OCI-M1 (cell line): Measurements from ENCODE around the gene NOL4L.
A peak's percentile ranks its signal among the peaks of the same experiment; 100 is the strongest.

Experiments used
- DNase-seq: peaks from one replicate; lab custom pipeline; 2025; lab: John Stamatoyannopoulos, UW

NOL4L gene

GRCh38 chr20:32585011-32585585 is at the start of gene NOL4L:
TSS of gene NOL4L (minus strand) at chr20:32585333. CDS start at chr20:32584890, 443 bp downstream.
- peak; percentile 68 for DNase-seq

- peak; percentile 94 for DNase-seq
Measured at GRCh38 chr20:32634041-32634805, 49.1 kb upstream of the NOL4L start.

DNA sequence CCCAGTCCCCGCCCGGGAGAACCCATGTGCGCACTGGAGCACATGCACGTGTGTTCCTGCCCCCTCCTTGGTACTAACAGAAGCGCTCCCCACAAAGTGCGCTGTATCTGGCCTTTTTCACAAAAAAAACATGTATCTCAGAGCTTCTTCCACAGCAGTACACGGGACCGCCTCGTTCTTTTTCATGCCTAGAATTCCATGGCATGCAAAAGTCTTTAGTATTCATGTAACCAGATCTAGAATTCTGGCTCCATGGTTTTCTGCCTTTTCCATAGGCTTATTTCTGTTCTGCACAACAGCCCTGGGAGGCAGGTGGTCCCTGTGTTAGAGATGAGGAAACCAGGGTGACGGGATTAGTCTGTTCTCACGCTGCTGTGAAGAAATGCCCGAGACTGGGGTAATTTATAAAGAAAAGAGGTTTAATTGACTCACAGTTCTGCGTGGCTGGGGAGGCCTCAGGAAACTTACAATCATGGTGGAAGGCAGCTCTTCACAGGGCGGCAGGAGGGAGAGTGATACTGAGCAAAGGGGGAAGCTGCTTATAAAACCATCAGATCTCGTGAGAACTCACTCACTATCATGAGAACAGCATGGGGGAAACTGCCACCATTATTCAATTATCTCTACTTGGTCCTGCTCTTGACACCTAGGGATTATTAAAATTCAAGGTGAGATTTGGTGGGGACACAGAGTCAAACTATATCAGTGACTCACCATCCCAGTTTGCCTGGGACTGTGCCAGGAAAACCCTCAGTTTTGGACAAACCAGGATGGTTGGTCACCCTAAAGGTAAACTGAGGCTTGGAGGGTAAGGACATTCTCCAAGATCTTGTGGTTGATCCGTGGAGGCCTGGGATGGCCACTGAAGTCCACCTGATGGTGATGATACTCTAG is 47.6 kb upstream of the NOL4L start:
- peak; percentile 90 for DNase-seq

- peak; percentile 51 for DNase-seq
Measured at GRCh38 chr20:32631933-32632460, 46.9 kb upstream of the NOL4L start.

GRCh38 chr20:32629813-32630212 is 44.7 kb upstream of the NOL4L start:
- no peak for DNase-seq

DNA sequence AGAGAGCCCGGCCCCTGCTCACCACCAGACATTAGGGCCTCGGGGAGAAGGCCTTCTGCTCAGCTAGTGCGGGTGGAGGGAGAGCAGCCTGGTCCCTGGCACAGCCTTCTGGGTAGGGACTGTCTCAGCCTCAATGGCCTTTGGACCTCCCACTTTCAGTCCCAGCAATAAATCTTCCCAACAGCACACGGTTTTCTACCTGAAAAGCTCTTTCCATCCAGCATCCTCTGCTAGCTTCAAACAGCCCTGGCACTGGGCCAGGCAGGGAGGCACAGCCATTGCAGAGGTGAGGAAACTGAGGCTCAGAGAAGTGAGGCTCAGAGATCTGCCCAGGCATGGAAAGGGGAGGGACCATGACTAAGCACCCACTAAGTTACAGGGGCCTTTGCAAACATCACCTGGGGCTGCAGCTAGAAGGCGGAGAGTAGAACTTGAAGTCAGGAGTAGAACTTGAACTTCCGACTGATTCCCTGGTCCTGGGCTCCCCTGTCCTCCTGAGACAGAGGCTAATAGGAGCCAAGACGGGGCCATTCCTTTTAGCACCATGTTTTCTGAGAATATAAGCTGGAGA is 43.9 kb upstream of the NOL4L start:
- DNase-seq = no peak

GRCh38 chr20:32626859-32627636 is 41.9 kb upstream of the NOL4L start:
- no peak for DNase-seq

DNA sequence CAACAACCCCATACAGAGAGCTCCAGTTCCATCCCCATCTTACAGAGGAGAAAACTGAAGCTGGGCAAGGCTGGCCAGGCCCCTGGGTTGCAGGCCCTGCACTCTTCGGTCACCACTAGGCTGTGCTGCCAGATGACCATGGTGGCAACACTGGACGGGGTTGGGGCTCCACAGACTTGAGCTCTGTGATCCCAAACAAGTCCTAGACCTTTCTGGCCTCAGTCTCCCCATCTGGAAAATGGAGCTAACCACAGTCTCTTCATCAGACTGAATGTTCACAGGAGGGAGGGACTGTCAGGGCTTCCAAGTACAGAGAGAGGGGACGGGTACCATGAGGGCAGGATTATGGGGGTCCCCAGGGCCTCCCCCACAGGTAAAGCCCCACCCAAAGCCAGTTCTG is 41.3 kb upstream of the NOL4L start:
- DNase-seq = no peak

DNA sequence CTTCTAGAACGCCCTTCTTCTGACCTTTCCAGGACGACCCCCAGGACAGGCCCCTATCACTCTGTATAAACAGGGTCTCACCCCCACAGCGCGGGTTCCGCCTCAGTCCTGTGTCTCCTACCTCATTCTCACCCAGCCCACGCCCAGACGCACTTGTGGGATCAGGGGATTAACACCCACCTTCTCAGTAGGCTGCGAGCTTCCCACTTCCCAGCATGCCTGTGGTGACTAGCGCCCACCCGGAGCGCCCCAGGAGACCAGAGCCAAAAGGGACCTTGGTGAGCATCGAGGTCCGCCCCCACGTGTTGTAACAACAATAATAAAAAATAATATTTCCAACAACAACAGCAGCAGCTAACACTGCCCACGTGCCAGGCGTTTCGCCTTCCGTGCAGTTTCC is 40.9 kb upstream of the NOL4L start:
- no peak for DNase-seq

DNA sequence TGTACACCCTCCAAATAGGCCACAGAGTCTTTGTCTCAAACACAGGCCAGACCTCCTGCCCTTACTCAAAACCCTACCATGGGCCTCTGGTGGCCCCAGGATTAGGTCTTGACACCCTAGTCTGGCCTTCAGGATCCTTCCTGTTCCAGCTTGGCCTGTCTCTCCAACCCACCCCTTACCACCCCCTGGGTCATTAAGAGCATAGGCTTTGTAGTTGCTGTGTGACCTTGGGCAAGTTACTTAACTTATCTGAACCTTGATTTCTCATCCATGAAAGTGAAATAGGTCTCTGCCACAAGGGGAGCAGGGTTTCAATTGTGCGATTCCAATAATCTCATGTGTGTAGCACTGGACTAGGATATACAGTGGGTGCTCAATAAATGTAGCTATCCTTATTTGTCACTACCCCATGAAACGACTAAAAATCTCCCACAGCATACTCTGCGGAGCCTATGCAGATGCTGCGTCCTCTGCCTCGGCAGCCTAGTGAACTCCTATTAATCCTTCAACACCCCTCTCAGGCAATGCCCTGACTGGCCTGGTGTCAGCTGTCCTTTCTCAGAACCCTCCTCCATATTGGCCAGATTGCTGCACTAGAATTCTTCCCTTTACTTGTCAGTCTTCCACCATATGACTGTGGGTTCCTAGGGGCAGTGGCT is 39.7 kb upstream of the NOL4L start:
- peak; percentile 31 for DNase-seq

DNA sequence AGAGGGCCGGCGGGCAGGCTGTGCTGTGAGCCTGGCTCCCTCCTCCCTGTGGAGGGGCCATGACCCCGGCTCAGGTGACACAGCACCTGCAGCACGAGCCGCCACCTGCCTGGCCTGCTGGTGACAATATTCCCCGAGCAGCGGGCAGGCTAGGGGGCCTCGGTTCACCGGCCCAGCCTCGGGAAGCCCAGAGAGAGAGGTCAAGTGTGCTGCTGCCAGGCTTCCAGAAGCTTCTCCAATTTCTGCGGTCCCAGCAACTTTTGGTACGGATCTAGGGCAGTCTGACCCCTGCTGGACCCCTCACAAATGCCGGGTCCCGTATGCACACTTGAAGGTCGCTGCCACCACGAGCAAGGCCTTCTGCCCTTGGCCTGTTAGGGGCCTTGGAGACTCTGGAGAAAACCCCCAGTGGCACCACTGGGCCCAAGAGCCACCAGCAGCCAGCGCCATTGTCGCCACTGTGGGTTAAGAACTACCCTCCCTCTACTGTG is 38.6 kb upstream of the NOL4L start:
- no peak for DNase-seq

DNA sequence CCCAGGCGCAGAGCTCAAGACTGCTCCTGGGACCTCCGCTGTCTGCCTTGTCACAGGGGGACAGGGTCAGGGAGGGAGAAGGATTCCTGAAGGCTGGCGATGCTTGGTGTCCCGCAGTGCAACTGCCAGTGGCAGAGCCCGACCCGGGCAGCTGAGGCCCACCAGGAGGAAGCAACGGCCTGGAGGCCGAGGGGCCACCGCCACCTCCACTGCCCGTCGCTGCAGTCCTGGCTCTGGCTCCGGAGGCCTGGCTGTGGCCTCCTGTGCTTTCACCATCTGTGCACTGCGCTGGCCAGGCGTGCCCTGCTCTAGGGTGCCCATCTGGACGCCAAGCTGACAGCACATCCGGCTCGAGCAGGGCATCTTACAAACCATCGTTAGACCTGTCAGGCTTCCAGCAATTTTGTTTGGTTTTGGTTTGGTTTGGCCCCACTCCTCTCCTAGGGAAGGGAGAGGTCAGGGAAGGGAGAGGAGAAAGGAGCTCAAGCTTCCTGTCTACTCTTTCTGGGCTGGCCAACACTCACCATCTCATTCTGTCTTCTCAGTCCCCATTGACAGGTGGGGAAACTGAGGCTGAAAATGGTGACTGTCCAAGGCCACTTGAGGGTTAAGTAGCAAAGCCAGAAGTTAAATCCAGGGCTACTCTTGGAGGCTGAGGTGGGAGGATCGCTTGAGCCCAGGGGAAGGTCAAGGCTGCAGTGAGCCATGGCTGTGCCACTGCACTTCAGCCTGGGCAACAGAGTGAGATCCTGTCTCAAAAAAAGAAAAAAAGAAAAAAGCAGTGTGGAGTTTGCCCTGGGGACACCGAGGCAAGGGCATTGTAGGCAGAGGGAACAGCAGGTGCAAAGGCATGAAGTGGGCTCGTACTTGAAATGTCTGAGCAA is 37.7 kb upstream of the NOL4L start:
- no peak for DNase-seq

GRCh38 chr20:32621891-32622584 is 36.9 kb upstream of the NOL4L start:
- DNase-seq = no peak

DNA sequence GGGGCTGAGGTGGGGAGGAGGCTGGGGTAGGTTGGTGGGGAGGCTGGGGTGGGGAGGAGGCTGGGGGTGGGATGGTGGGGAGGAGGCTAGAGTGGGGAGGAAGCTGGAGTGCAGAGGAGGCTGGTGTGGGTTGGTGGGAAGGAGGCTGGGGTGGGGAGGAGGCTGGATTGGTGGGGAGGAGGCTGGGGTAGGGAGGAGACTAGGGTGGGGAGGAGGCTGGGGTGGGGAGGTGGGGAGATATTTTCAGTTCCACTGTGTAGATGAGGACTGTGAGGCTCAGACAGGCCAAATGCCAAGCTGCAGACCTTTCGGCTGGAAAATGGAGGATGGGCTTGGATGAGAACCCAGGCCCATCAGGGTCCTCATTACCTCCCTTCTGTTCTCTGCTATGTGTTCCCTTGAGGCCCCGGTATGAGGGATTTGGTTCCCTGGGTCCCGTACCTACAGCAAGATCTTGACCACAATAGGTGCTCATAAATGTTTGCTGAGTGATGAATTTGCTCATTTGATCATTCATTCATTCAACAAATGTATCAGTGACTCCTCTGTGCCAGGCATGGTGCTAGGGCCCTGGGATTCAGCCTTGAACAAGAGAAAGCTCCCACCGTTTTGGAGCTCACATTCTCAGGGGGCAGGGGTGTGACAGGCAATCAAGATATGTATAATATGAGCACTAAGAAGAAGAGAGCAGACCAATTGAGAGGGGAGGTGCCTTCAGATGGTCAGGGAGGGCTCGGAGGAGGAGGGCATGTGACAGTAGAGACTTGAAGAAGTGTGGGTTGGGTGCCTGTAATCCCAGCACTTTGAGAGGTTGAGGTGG is 36.1 kb upstream of the NOL4L start:
- peak; percentile 83 for DNase-seq

GRCh38 chr20:32619586-32619985 is 34.5 kb upstream of the NOL4L start:
- no peak for DNase-seq

GRCh38 chr20:32614772-32615171 is 29.6 kb upstream of the NOL4L start:
- DNase-seq = no peak

- no peak for DNase-seq
Measured at GRCh38 chr20:32614303-32614702, 29.2 kb upstream of the NOL4L start.
